GM18498 (cell line): ENCODE measurements around the gene TMEM132A.

Experiments
- ATAC-seq: cut with Tn5 transposase; IDR thresholded peaks from one replicate; pipeline ENCODE4 v1.9.1; 2021; ENCODE audit warnings: mild to moderate bottlenecking, moderate library complexity; ENCODE audit not compliant: unreplicated experiment

TMEM132A gene, protein sequence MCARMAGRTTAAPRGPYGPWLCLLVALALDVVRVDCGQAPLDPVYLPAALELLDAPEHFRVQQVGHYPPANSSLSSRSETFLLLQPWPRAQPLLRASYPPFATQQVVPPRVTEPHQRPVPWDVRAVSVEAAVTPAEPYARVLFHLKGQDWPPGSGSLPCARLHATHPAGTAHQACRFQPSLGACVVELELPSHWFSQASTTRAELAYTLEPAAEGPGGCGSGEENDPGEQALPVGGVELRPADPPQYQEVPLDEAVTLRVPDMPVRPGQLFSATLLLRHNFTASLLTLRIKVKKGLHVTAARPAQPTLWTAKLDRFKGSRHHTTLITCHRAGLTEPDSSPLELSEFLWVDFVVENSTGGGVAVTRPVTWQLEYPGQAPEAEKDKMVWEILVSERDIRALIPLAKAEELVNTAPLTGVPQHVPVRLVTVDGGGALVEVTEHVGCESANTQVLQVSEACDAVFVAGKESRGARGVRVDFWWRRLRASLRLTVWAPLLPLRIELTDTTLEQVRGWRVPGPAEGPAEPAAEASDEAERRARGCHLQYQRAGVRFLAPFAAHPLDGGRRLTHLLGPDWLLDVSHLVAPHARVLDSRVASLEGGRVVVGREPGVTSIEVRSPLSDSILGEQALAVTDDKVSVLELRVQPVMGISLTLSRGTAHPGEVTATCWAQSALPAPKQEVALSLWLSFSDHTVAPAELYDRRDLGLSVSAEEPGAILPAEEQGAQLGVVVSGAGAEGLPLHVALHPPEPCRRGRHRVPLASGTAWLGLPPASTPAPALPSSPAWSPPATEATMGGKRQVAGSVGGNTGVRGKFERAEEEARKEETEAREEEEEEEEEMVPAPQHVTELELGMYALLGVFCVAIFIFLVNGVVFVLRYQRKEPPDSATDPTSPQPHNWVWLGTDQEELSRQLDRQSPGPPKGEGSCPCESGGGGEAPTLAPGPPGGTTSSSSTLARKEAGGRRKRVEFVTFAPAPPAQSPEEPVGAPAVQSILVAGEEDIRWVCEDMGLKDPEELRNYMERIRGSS

DNA sequence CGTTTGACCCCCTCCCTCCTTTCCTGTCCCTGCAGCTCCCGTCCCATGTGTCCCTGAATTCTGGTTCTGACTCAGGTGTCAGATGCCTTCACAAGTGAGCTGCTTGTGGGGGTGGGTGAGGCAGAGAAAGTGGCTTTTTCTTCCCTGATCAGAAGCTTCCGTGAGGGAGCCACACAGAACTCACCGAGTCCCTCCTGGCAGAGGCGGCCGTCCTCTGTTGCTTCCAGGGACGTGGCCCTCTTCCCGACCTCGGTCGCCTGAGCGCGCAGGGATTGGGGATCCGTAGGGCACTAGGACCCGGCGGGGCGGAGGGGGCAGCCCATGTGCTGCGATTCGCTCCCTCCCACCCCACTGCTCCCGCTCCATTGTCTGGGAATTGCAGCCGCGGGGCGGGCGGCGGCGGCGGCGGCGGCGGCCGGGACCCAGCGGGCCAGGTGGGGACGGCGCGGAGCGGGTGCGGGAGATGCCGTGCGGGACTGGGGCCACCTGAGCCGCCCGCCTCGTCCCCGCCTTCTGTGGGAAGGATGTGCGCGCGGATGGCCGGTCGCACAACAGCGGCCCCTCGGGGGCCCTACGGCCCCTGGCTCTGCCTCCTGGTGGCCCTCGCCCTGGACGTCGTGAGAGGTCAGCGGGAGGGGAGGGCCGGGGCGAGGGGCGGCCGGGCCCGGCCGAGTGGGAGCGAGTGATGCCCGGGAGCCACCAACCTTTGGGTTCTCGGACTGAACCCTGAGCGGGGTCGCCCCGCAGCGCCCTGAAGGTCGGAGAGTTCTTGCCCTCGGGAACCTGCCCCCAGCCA is at the start of gene TMEM132A:
TMEM132A (plus strand) TSS at position 351 of the 796 bp plus-strand sequence; CDS start at position 525, 174 bp downstream.
- peak; percentile 55 for ATAC-seq

DNA sequence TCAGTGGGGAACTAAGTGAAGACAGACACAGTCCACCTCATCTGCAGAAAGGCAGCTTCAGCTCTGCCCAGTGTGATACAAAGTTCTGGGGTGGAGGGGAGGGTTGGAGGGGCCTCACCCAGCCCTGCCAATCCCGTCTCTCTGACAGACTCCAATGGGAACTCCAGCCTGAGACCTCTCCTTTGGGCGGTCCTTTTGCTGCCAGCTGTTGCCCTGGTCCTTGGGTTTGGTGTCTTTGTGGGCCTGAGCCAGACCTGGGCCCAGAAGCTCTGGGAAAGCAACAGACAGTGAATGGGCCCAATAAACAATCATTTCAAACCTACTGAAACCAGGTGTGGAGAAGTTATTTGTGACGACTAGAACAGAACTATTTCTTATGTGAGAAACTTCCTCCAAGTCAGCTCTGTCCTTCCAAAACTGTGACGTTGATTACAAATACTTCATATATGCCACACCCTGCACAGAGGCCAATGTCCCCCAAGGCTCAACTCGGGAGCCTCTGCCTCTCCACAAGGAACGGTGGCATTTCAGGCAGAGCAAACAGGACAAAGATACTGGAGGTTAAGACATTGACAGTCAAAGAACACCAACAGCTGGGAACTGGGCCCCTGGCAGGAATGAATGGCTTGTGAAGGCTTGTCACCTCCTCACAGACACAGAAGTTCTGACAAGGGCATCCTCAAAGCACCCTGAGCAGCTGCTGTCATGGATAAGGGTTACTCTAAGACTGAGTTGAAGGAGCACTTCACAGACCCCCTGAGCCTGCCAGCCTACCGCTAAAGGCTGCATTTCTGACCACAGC is 48.7 kb upstream of the TMEM132A start:
- no peak for ATAC-seq

DNA sequence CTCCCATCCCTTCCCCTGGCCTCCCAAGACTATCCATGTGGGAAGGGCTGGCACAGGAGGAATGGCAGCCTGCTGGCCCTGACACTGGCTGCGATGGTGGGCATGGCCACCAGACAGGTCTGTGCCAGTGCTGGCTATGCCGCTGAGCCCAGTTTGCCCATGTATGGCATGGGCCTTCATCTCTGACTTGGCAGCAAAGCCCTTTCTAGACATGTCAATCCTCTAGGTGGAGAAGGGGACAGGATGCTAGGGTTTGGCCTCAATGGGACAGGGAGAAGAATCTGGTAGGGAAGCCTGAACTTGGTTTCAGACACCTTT is 48.1 kb upstream of the TMEM132A start:
- ATAC-seq: no peak

DNA sequence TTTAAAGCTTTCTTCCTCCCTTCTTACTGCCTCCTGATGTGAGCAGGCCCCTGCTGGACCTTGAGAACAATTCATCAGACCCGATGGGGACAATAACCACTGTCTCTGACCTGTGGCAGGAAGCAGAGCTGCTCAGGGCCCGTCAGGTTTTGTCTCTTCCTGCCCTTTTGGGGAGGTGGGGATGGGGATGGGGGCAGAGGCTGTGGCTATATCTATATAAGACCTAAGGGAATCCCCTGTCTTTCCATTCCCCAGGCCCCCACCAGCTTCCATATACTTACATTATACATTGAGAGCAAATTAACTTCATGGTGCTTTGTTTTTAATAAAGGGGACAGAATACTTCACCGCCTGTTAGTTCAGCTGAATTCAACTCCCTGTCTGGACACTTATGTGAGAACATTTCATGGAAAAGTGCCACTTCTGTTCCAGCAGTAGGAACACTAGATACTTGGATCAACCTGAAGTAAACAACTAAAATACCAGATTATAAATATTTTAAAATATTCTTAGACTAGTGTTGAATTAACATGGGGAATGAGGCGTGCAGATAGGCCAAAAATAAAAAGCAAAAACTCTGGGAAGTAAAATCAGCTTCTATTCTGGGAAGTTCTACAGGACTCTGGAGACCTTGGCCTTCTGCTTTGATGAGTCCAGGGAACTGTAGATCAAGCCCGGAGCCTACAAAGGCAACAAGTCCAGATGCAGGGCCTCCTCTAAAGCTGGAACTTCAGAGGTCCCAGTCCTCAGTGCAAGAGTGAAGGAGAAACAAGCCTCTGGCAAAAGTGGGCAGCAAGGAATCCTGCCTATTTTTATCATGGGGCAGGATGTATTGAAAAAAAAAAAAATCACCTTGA is 45.8 kb upstream of the TMEM132A start:
- no peak for ATAC-seq

DNA sequence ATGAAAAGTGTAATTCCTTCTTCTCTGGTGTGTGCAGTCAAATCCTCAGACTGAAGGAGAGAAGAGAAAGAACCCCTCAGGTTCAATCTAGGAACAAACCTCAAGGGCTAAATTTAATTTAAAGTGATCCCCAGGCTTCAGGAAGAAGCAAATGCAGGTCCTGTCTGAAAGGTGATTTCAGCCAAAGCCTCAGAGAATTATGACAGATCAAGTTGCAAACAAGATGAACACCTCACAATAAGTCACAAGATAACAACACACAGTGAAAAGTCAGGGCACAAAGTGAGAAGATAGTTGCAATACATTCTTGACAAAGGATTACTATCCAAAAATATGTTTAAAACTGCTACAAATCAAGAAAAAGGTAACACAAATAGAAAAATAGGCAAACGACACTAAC is 45.2 kb upstream of the TMEM132A start:
- ATAC-seq: no peak

DNA sequence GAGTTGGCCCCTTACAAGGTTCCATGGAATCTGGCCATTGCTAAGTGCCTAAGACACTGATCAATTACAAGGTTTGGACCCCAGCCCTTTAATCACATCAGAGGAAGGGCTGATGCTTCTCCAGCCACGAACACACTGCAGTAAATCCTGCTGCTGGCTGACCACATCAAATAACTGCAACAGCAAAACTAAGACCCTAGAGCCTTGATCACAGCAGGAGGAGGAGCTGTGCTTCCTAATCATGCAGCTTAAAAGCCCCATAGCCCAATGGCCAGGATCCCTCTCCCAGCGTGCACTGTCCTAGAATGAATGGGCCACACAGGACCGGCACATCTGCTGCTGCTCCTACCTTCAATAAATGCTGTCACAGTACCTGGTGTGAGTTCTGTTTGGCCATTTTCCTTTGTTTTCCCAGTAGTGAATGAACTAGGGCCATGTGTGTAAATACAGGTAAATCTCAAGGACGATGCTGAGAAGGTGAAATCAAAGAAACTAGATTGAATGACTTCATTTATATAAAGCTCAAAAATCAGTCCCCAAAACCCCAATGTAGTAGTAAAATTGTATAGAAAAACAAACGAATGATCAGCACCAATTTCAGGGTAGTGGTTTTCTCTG is 44.2 kb upstream of the TMEM132A start:
- no peak for ATAC-seq

DNA sequence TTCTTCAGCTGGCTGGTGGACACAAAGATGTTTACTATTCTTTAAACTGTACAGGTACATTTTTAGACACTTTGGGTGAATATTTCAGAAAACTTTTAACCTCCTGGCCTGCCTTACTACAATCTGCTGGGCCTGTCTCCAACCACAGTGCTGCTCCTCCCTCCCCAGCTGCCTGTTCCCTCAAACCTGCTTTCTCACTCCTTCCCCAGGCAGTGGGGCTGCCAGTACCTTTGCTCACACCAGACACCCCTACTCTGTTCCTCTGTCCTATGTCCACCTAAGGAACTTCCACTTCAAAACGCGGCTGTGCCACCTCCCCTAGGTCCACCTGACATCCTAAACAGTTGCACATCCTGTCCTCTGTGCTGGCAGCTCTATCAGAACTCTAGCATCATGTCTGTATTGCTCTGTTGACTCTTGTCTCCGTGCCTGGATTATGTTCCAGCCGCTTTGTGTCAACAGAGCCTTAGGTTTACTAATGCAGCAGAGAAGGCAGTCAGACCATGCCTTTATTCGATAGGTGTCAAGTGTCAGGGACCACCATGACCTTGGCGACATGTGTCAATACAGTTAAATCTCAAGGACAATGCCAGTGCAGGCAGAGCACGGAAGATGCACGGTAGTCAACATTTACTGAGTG is 43.5 kb upstream of the TMEM132A start:
- ATAC-seq: no peak

DNA sequence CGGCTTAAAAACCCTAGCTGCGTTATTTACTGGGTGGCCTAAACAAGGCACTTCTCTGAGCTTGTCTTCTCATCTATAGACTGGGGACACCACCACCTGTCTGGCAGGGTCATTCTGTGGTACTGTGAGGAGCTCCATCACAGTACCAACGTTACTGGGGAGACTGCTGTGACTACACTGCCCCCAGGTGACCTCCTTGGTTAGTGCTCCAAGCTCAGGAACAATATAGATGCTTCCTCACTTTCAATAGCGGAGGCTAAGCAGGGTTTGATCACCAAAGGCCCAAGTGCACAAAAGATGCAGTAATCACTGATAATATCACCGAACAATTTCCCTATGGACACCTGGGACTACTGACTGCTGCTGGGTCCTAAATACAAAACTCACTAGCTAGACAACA is 36.7 kb upstream of the TMEM132A start:
- peak; percentile 59 for ATAC-seq

DNA sequence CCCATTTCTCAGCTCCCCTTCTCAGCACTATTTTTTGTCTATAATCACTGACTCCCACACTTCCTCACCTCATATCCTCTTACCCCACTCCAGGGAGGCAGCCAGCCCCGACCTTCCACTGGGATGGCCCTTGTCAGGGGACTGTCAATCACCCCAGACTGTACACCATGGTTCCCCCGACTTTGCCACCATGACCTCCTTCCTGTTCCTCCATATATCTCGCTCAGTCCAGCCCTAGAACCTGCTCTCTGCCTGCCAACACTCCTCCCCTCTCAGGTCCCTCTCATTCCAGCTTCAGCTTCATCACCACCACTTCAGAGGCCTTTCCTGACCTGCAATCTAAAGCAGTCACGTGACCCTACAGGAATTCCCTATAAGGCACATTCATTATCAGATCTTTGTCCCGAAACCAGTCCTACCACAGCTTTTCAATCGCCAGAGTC is 34.4 kb upstream of the TMEM132A start:
- no peak for ATAC-seq

DNA sequence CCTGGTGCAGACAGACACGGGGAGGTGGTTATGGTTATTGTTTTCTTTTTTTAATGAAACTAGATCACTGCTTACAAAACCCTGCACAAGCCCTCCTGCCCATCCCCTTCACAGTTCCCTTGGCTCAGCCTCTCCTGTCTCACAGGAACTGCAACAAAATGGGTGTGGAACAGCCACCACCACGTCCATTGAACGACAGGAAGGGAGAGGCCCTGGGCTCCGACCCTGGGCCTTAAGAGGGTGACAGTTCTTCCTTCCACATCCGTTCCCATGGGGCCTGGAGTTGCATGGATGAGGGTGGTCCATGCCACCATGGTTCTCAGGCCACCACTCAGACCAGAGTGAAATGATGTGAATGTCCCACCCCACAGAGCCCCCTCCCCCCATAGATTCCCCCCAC is 33.6 kb upstream of the TMEM132A start:
- no peak for ATAC-seq

DNA sequence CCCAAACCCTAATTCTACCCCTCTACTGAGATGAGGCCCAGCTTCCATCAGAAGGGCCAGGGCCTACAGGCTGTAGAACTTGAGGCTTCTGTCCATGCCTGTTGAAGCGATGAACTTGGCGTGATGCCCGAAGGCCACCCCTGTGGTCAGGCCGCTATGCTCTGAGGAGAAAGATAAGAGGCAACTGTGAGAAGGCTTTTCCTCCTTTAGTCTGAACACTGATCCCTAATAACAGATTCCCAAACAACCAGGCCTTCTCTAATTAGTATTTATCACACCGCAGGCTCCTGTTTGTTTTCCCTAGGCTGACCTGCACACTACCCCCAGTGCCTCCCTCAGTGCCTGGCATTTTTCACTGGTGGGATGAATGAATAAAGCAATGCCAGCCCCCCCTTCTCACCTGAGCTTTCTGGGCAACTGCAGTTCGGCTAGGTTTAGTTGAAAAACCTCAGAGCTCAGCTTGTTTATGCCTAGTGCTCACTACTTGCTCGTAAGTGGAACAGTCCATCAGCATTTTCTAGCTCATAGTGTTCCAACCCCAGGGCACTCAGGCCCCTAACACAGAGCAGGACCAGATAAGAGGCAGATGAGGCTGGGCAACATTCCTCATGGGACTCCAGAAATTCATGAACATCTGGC is 33.0 kb upstream of the TMEM132A start:
- ATAC-seq: no peak

DNA sequence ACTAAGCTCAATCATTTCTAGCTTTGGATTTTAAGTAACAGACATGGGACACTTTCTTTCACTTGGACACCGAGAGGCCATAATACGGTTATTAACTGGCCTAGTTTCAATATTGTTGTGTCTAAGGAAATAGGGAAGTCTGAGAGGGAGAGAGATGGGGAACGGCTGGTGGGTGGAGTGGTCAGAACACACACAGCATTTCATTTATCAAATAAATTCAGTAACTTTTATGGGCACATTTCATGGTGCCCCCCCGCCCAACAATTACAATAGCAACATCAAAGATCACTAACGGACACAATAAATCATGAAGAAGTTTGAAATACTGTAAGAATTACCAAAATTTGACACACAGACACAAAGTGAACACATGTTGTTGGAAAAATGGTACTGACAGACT is 28.6 kb upstream of the TMEM132A start:
- no peak for ATAC-seq

DNA sequence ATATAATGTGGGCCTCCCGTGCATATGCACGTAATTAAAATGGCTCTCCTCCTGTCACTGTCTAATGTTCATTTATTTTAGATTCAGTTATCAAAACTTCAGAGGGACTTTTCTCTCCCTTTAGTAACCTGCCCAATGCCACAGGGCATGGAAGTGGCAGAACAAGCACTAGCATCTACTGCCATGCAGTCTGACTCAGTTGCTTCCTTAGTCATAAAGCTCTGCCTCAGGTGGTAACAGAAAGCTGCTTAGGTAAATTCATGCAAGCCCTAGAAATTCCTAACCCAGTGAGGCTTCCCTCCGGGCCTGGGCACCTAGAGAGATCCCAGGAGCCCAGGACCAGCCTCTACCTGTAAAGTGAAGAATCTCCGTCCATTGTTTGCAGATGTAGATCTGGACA is 26.8 kb upstream of the TMEM132A start:
- no peak for ATAC-seq

DNA sequence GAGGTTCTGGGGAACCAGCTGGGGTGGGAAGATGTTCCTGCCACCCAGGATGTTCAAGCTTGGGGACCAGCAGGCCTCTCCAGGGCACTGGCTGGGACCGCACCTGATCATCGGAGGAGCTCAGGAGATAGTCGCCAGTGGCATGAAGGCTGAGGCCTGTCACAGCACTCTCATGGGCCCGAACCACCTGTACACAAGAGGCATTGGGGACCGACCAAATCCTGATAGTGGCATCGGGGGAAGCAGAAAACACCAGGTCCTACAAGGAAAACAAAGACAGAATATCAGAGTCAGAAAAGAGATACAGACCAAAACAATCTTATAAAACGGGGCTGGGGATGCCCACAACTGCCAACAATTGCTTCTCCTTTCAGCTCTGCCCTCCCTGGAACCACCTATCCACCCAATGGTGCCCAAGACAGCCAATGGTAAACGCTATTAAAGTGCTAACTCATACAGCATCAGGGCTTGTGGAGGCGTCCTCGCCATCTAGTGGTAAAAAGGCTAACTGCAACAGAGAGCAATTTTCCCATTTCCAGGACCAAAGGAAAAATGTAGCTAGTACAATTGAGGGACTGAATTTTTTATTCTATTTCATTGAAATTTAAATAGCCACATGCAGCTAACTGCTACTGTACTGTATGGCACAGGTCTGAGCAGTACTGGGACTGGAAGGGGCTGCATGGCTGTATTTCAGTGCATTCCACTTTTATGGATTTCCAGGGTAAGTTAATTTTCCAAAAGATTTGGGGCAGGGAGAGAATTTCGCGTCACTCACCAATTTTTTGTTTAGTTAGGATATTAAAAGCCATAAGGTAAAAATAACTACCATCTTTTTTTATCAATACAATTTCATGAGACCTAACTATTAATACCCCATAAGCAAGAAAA is 25.0 kb upstream of the TMEM132A start:
- ATAC-seq: peak; percentile 62

DNA sequence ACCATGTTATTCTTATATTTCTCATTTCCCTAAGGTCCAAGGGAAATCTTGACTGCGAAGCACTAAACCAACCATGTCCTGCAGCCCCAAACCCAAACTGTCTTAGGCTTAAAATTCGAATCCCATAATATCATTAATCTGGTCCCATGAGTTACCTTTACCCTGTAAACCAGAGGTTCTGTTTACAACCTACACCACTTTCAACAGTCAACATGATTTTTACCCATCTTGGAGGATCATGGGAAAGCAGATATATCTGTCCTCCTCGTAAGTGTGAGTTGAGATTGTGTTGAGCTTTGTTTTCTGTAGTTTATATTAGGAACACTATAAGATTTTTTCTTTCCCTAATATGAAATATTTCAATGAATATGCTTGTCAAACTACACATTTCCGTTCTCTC is 24.3 kb upstream of the TMEM132A start:
- no peak for ATAC-seq

DNA sequence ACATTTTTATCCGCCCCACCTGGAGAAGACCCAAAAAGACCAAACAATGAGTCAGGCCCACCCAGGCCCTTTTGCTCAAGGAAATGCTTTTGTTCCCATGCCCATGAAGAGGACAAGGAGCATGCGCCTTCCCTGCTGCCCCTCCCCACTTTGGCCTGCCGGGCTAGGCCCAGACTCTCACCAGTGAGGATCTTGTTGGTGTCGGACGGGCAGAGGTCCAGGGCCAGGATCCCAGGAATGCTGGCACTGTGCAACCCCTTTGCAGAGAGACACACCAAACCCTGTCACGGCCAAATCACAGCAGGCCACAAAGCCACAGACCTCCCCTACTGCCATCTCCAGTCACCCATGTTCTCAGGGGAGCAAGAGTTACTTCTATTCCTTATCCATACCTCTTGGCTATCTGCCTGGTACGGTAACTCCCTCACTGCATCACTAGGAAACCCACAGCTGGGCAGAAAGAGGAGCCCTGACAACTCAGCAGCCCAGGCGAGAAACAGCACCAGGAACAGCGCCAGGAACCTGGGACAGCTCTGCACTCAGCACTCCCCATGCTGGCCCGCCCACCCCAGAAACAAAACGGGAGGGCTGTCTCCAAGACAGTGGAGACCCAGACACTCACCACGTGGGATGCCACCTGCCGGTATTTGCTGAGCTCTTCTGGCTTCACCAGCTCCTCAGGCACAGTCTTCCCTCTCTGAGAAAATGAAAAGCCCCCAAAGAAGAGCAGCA is 23.4 kb upstream of the TMEM132A start:
- no peak for ATAC-seq
